ENCODE data around the gene GNG13.
"Not testable (repeated sequence)": the region's sequence is repeated elsewhere in the genome, so short reads cannot be mapped to it uniquely, and the experiment has no call there.

GNG13 gene

DNA sequence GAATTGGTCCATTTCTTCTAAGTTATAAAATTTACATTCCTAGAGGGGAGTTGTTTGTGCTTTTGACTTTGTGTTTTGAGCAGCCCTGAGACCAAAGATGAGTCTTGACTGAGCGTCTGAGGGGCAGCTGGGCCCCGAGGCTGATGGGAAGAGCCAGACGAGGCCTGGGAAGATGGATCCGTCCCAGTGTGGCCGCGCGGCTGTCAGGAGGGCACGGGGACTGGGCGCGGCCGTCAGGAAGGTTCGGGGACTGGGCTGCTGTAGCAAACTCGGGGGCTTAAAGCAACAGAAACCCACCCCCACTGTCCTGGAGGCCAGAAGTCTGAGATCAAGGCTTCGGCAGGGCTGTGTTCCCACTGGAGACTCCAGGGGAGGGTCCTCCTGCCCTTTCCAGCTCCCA lies 38.2 kb upstream of the GNG13 start:
- TF ChIP-seq SPI1 (IDR thresholded peaks at IDR 0.05; ENCODE audit: borderline replicate concordance, low read depth), result no peak
- TF ChIP-seq, protein P1, sequence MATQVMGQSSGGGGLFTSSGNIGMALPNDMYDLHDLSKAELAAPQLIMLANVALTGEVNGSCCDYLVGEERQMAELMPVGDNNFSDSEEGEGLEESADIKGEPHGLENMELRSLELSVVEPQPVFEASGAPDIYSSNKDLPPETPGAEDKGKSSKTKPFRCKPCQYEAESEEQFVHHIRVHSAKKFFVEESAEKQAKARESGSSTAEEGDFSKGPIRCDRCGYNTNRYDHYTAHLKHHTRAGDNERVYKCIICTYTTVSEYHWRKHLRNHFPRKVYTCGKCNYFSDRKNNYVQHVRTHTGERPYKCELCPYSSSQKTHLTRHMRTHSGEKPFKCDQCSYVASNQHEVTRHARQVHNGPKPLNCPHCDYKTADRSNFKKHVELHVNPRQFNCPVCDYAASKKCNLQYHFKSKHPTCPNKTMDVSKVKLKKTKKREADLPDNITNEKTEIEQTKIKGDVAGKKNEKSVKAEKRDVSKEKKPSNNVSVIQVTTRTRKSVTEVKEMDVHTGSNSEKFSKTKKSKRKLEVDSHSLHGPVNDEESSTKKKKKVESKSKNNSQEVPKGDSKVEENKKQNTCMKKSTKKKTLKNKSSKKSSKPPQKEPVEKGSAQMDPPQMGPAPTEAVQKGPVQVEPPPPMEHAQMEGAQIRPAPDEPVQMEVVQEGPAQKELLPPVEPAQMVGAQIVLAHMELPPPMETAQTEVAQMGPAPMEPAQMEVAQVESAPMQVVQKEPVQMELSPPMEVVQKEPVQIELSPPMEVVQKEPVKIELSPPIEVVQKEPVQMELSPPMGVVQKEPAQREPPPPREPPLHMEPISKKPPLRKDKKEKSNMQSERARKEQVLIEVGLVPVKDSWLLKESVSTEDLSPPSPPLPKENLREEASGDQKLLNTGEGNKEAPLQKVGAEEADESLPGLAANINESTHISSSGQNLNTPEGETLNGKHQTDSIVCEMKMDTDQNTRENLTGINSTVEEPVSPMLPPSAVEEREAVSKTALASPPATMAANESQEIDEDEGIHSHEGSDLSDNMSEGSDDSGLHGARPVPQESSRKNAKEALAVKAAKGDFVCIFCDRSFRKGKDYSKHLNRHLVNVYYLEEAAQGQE (IDR thresholded peaks at IDR 0.05; ENCODE audit: insufficient replicate concordance, low read depth), result no peak
- no peak for TF ChIP-seq POLR2AphosphoS5 (IDR thresholded peaks at IDR 0.05; ENCODE audit: low read depth)
- TF ChIP-seq, protein P2, sequence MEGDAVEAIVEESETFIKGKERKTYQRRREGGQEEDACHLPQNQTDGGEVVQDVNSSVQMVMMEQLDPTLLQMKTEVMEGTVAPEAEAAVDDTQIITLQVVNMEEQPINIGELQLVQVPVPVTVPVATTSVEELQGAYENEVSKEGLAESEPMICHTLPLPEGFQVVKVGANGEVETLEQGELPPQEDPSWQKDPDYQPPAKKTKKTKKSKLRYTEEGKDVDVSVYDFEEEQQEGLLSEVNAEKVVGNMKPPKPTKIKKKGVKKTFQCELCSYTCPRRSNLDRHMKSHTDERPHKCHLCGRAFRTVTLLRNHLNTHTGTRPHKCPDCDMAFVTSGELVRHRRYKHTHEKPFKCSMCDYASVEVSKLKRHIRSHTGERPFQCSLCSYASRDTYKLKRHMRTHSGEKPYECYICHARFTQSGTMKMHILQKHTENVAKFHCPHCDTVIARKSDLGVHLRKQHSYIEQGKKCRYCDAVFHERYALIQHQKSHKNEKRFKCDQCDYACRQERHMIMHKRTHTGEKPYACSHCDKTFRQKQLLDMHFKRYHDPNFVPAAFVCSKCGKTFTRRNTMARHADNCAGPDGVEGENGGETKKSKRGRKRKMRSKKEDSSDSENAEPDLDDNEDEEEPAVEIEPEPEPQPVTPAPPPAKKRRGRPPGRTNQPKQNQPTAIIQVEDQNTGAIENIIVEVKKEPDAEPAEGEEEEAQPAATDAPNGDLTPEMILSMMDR (IDR thresholded peaks at IDR 0.05; ENCODE audit: insufficient read depth, low read length), result no peak
- TF ChIP-seq GABPA (IDR thresholded peaks at IDR 0.05; ENCODE audit: low read depth), result no peak
- no peak for DNase-seq (ENCODE audit: low read depth in 1 of 2, low spot score in 1 of 2)
- no peaks in the 10 kb centered on the region for H3K27me3 ChIP-seq (ENCODE audit: insufficient read depth, poor library complexity, severe bottlenecking)
- no peak overlapping the region for H3K27ac ChIP-seq (replicated peaks)
- no peak overlapping the region for H3K4me3 ChIP-seq (replicated peaks; ENCODE audit: insufficient read depth, low read length)

DNA sequence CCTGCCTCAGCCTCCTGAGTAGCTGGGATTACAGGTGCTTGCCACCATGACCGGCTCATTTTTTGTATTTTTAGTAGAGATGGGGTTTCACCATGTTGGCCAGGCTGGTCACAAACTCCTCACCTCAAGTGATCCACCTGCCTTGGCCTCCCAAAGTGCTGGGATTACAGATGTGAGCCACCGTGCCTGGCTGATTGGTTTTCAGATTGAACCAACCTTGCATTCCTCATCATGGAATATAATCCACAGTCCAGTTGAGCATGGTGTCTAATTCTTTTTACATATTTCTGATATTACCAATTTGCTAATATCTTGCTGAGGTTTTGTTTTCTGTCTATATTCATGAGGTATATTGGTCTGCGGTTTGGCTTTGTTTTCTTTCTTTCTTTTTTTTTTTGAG lies 36.3 kb upstream of the GNG13 start:
- H3K27me3 ChIP-seq (ENCODE audit: insufficient read depth, poor library complexity, severe bottlenecking); DNase-seq (ENCODE audit: low read depth in 1 of 2, low spot score in 1 of 2); H3K4me3 ChIP-seq (replicated peaks; ENCODE audit: insufficient read depth, low read length); H3K27ac ChIP-seq (replicated peaks): not testable (repeated sequence)

DNA sequence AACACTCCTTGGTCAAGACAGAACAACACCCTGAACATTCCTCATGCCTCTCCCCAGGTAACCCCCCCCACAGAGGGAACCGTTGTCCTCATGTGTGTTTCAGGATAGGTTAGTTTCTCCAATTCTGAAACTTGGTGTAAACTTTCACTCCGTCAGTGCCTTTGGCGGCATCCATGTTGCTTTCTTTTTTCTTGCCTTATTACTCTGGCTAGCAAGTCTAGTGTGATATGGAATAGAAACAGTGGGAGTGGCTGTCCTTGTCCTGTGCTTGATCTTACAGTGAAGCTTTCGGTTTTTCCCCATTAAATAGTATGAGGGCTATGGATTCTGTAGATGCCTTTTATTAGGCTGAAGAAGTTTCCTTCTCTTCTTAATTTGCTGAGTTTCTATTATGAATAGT lies 35.7 kb upstream of the GNG13 start:
- Histone ChIP-seq H3K27ac (replicated peaks) (no peak overlapping the region), H3K27me3 (ENCODE audit: insufficient read depth, poor library complexity, severe bottlenecking) (peaks cover 5% of the 10 kb centered on the region), H3K4me3 (replicated peaks; ENCODE audit: insufficient read depth, low read length) (no peak overlapping the region)
- DNase-seq (ENCODE audit: low read depth in 1 of 2, low spot score in 1 of 2), result no peak
- TF ChIP-seq, protein P1 (IDR thresholded peaks at IDR 0.05; ENCODE audit: insufficient replicate concordance, low read depth), result no peak
- TF ChIP-seq SPI1 (IDR thresholded peaks at IDR 0.05; ENCODE audit: borderline replicate concordance, low read depth) (no peak), GABPA (IDR thresholded peaks at IDR 0.05; ENCODE audit: low read depth) (no peak), POLR2AphosphoS5 (IDR thresholded peaks at IDR 0.05; ENCODE audit: low read depth) (no peak)
- TF ChIP-seq, protein P2 (IDR thresholded peaks at IDR 0.05; ENCODE audit: insufficient read depth, low read length), result no peak

DNA sequence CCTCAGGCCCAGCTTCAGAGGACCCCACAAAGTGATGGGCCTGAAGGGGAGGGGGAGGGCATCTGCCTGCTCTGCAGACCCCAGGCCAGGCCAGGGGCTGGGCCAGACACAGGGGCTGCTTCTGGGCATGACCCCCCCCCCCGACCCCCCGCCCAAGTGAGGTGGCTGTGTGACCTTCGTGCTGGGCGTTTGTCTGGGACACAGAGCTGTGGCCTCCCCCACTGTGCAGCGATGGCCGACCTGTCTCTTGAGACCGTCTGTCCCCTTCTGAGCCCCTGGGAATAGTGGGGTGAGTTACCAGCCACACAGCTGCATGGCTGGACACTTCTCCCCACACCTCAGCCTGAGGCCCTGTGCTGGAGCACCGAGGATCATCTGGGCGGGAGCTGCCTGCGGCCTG lies 34.8 kb upstream of the GNG13 start:
- peaks cover 13% of the 10 kb centered on the region for H3K27me3 ChIP-seq (ENCODE audit: insufficient read depth, poor library complexity, severe bottlenecking)
- TF ChIP-seq POLR2AphosphoS5 (IDR thresholded peaks at IDR 0.05; ENCODE audit: low read depth) (no peak), GABPA (IDR thresholded peaks at IDR 0.05; ENCODE audit: low read depth) (no peak), SPI1 (IDR thresholded peaks at IDR 0.05; ENCODE audit: borderline replicate concordance, low read depth) (no peak)
- TF ChIP-seq, protein P1 (IDR thresholded peaks at IDR 0.05; ENCODE audit: insufficient replicate concordance, low read depth), result no peak
- TF ChIP-seq, protein P2 (IDR thresholded peaks at IDR 0.05; ENCODE audit: insufficient read depth, low read length), result no peak
- H3K4me3 ChIP-seq (replicated peaks; ENCODE audit: insufficient read depth, low read length), result no peak overlapping the region
- no peak overlapping the region for H3K27ac ChIP-seq (replicated peaks)
- DNase-seq (ENCODE audit: low read depth in 1 of 2, low spot score in 1 of 2), result no peak

Data from HL-60 (cell line).